ENCODE results near the gene JARID2. TPM values are rescaled to one million over a fixed set of nuclear protein-coding genes. Genes with fewer than 3 reads are reported as not detected.

The JARID2 gene
- total RNA-seq, result 1 to 10 TPM; 6.6 to 8.1 (median 7.5) TPM

GRCh38 chr6:15245361-15246216 is at the start of gene JARID2:
Gene JARID2, plus strand, starts transcription at chr6:15246069. Its CDS starts 471 bp downstream, at chr6:15246540.
- H3K9me3 ChIP-seq, result no peaks in the 10 kb centered on the region
- H3K4me3 ChIP-seq (replicated peaks in 1 of 3), result peak within 1 kb of the TSS; percentile 77 to 79 (median 79)
- H3K4me1 ChIP-seq, result peaks cover 4 to 14% of the 10 kb centered on the region in 2 donors
- intact Hi-C loops (cut with DNase I), result loop anchor here (10.0 kb wide), 1 partner anchor 249 kb away; no protein-coding TSS in a partner anchor
- H3K27ac ChIP-seq, result peak within 1 kb of the TSS; percentile 86 to 91 (median 90)
- no peaks in the 10 kb centered on the region for H3K27me3 ChIP-seq
- DNase-seq, result peak; percentile 99 to 100
- TF ChIP-seq POLR2A (IDR thresholded peaks at IDR 0.05) (peak; percentile 66 to 95), CTCF (IDR thresholded peaks at IDR 0.05) (peak in 2 of 6 experiments; percentile 11 to 27)
- WGBS, 2 donors, result 0 to 1% methylated on average over 15 to 25 of the region's 59 CpGs
- H3K36me3 ChIP-seq, result no peaks in the 10 kb centered on the region

DNA sequence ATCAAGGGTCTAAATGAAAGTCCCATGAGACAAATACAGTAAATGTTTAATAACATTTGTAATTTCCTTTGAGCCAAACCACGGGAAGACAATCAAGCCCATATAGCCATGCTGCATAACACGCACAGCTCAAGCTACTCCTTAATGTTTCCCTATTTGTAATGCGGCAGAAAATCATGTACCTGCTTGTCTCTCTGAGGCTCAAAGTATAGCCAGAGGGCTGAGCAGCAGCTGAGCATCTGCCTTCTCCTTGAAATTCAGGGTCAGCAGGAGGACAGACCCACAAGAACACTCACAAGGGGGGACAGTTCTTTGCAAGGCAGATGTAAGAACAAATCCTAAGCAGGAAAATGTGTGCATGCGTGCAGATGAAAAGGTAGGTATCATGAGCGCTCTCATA is 45.8 kb upstream of the JARID2 start:
- H3K36me3 ChIP-seq, result no peaks in the 10 kb centered on the region
- no peak overlapping the region for H3K4me3 ChIP-seq (replicated peaks in 1 of 3)
- H3K9me3 ChIP-seq, result no peaks in the 10 kb centered on the region
- WGBS, 2 donors, result 80 to 89% methylated on average over 5 of the region's 5 CpGs
- no peaks in the 10 kb centered on the region for H3K4me1 ChIP-seq
- no peak overlapping the region for H3K27ac ChIP-seq
- no peak for DNase-seq
- no peak for TF ChIP-seq POLR2A (IDR thresholded peaks at IDR 0.05)
- intact Hi-C loops (cut with DNase I), result no loop called here
- H3K27me3 ChIP-seq, result no peaks in the 10 kb centered on the region

GRCh38 chr6:15205321-15205720 is 40.5 kb upstream of the JARID2 start:
- 83 to 87% methylated on average over 4 of the region's 4 CpGs for WGBS, 2 donors

DNA sequence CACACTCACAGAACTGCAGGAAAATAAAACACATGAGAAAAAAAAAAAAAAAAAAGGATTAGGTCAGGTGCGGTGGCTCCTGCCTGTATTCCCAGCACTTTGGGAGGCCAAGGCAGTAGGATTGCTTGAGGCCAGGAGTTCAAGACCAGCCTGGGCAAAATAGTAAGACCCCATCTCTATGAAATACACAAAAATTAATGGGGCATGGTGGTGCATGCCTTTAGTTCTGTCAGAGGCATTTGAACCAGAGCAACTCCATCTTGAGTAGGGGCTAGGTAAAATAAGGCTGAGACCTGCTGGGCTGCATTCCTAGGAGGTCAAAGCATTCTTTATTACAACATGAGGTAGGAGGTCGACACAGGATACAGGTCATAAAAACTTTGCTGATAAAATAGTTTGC is 39.0 kb upstream of the JARID2 start:
- TF ChIP-seq CTCF (IDR thresholded peaks at IDR 0.05) (no peak), POLR2A (IDR thresholded peaks at IDR 0.05) (no peak)
- Histone ChIP-seq H3K27me3 (no peaks in the 10 kb centered on the region), H3K9me3 (no peaks in the 10 kb centered on the region), H3K4me1 (no peaks in the 10 kb centered on the region), H3K36me3 (no peaks in the 10 kb centered on the region), H3K4me3 (replicated peaks in 1 of 3) (no peak overlapping the region), H3K27ac (no peak overlapping the region)
- 63 to 72% methylated on average over 2 of the region's 2 CpGs for WGBS, 2 donors
- no peak for DNase-seq
- intact Hi-C loops (cut with DNase I), result no loop called here

More at GRCh38 chr6:15205321-15205720, 40.5 kb upstream of the JARID2 start:
- intact Hi-C loops (cut with DNase I), result no loop called here
- no peak for TF ChIP-seq CTCF (IDR thresholded peaks at IDR 0.05)
- no peak for TF ChIP-seq POLR2A (IDR thresholded peaks at IDR 0.05)
- H3K9me3 ChIP-seq, result no peaks in the 10 kb centered on the region
- no peak overlapping the region for H3K27ac ChIP-seq
- no peak for DNase-seq
- H3K4me1 ChIP-seq, result no peaks in the 10 kb centered on the region
- H3K4me3 ChIP-seq (replicated peaks in 1 of 3), result no peak overlapping the region
- H3K36me3 ChIP-seq, result no peaks in the 10 kb centered on the region
- no peaks in the 10 kb centered on the region for H3K27me3 ChIP-seq

GRCh38 chr6:15207923-15208322 is 37.9 kb upstream of the JARID2 start:
- H3K36me3 ChIP-seq, result no peaks in the 10 kb centered on the region
- TF ChIP-seq CTCF (IDR thresholded peaks at IDR 0.05) (no peak), POLR2A (IDR thresholded peaks at IDR 0.05) (no peak)
- H3K4me3 ChIP-seq (replicated peaks in 1 of 3), result no peak overlapping the region
- intact Hi-C loops (cut with DNase I), result no loop called here
- DNase-seq, result no peak
- WGBS, 2 donors, result 68 to 83% methylated on average over 3 of the region's 3 CpGs
- H3K27ac ChIP-seq, result no peak overlapping the region
- no peaks in the 10 kb centered on the region for H3K4me1 ChIP-seq
- no peaks in the 10 kb centered on the region for H3K9me3 ChIP-seq
- no peaks in the 10 kb centered on the region for H3K27me3 ChIP-seq

Data from thyroid gland (tissue), 4 donors.